Liver (tissue), 9 donors: Measurements from ENCODE around the gene ATP13A2. TPM values are rescaled to one million over a fixed set of nuclear protein-coding genes. Genes with fewer than 3 reads are reported as not detected.

Source experiments
- DNase-seq: peaks from one replicate; pipeline ENCODE4 v3.0.0-alpha.2; 2017; ENCODE audit warnings: low spot score
- H3K27ac ChIP-seq, 2 donors: one replicate each; pipeline ENCODE4 v1.7.0; 2013; ENCODE audit warnings: inconsistent platforms in 2 of 2, low read length in 2 of 2, control low read depth in 1 of 2, low read depth in 1 of 2, mild to moderate bottlenecking in 1 of 2
- H3K27me3 ChIP-seq, 4 donors: one replicate each; pipeline versions ENCODE4 v1.6.1 to v1.7.0; 2013; ENCODE audit warnings: low read length in 3 of 4, inconsistent platforms in 1 of 4, mild to moderate bottlenecking in 1 of 4, moderate library complexity in 1 of 4; ENCODE audit not compliant: control insufficient read depth in 4 of 4, insufficient read depth in 4 of 4
- H3K36me3 ChIP-seq, 4 donors: one replicate each; pipeline versions ENCODE4 v1.6.1 to v1.7.0; 2013; ENCODE audit warnings: low read length in 3 of 4, mild to moderate bottlenecking in 3 of 4, low read depth in 1 of 4, moderate library complexity in 1 of 4; ENCODE audit not compliant: control insufficient read depth in 4 of 4, insufficient read depth in 3 of 4
- H3K4me1 ChIP-seq, 4 donors: one replicate each; pipeline versions ENCODE4 v1.6.1 to v1.7.0; 2013; ENCODE audit warnings: low read length in 3 of 4, mild to moderate bottlenecking in 3 of 4, moderate library complexity in 1 of 4; ENCODE audit not compliant: control insufficient read depth in 4 of 4, insufficient read depth in 4 of 4
- H3K4me3 ChIP-seq, 3 donors: one replicate each; pipeline versions ENCODE4 v1.6.1 to v1.7.0; 2013; ENCODE audit warnings: low read length in 3 of 3, control low read depth in 1 of 3, low read depth in 1 of 3, mild to moderate bottlenecking in 1 of 3
- H3K9ac ChIP-seq, 2 donors: one replicate each; pipeline ENCODE4 v1.7.0; 2013; ENCODE audit warnings: low read length in 2 of 2, mild to moderate bottlenecking in 2 of 2, moderate library complexity in 2 of 2, control low read depth in 1 of 2, low read depth in 1 of 2
- H3K9me3 ChIP-seq, 4 donors: one replicate each; pipeline versions ENCODE4 v1.6.1 to v1.7.0; 2013; ENCODE audit warnings: low read length in 3 of 4; ENCODE audit not compliant: control insufficient read depth in 4 of 4
- EGR1 ChIP-seq, 2 donors: IDR thresholded peaks; 2 replicates each; pipeline ENCODE4 v1.6.1; 2016 to 2018; ENCODE audit warnings: antibody characterized with exemption in 2 of 2, low read depth in 2 of 2
- FOXA1 ChIP-seq: IDR thresholded peaks from 2 replicates; pipeline ENCODE4 v1.6.1; 2016; ENCODE audit warnings: antibody characterized with exemption
- FOXA2 ChIP-seq: IDR thresholded peaks from 2 replicates; pipeline ENCODE4 v1.6.1; 2016; ENCODE audit warnings: antibody characterized with exemption
- GABPA ChIP-seq, 2 donors: IDR thresholded peaks in 1 of 2; conservative IDR thresholded peaks in 1 of 2; 2 replicates each; pipeline ENCODE4 v1.6.1; 2016; ENCODE audit warnings: antibody characterized with exemption in 2 of 2, mild to moderate bottlenecking in 1 of 2, moderate library complexity in 1 of 2
- HNF4A ChIP-seq, 2 donors: conservative IDR thresholded peaks; 2 replicates each; pipeline ENCODE4 v1.6.1; 2016; ENCODE audit warnings: antibody characterized with exemption in 2 of 2, mild to moderate bottlenecking in 2 of 2
- HNF4G ChIP-seq: IDR thresholded peaks from 2 replicates; pipeline ENCODE4 v1.6.1; 2016; ENCODE audit warnings: antibody characterized with exemption
- JUND ChIP-seq, 2 donors: IDR thresholded peaks; 2 replicates each; pipeline ENCODE4 v1.6.1; 2016; ENCODE audit warnings: antibody characterized with exemption in 2 of 2
- NR2F2 ChIP-seq: IDR thresholded peaks from 2 replicates; pipeline ENCODE4 v1.6.1; 2016; ENCODE audit warnings: antibody characterized with exemption
- RAD21 ChIP-seq, 2 donors: IDR thresholded peaks; 2 replicates each; pipeline ENCODE4 v1.6.1; 2016; ENCODE audit warnings: antibody characterized with exemption in 2 of 2, mild to moderate bottlenecking in 2 of 2
- RXRA ChIP-seq, 2 donors: IDR thresholded peaks; 2 replicates each; pipeline ENCODE4 v1.6.1; 2017 to 2018; ENCODE audit warnings: antibody characterized with exemption in 2 of 2, mild to moderate bottlenecking in 1 of 2
- SP1 ChIP-seq: IDR thresholded peaks from 2 replicates; pipeline ENCODE4 v1.6.1; 2018; ENCODE audit warnings: antibody characterized with exemption, mild to moderate bottlenecking
- TAF1 ChIP-seq: conservative IDR thresholded peaks from 2 replicates; pipeline ENCODE4 v1.6.1; 2016; ENCODE audit warnings: antibody characterized with exemption, mild to moderate bottlenecking
- YY1 ChIP-seq: IDR thresholded peaks from 2 replicates; pipeline ENCODE4 v1.6.1; 2016; ENCODE audit warnings: antibody characterized with exemption, mild to moderate bottlenecking
- WGBS: extraction: QIAGEN DNeasy Blood & Tissue Kit; methylation state at CpG from one replicate; pipeline ENCODE4 v1.1.7; 2013; 5-methylcytosine and 5-hydroxymethylcytosine counted together
- polyA plus RNA-seq, 2 donors: library from polyadenylated mRNA; stranded (reverse) in 1 of 2; unstranded in 1 of 2; fragments of 200-250 nt in 1 of 2; fragments of >200 nt in 1 of 2; fragmentation: Nextera tagmentation in 1 of 2; extraction: Ambion mirVana in 1 of 2; gene quantifications; one replicate each; pipeline versions ENCODE4 v1.2.1 to v1.2.3, GENCODE V29; 2013 to 2015
- total RNA-seq, 2 donors: library from RNA; depleted of rRNA; stranded (reverse); fragments of >200 nt; gene quantifications; one replicate each; pipeline ENCODE4 v1.2.3, GENCODE V29; 2014
- TF ChIP-seq, protein P1 (sequence below): IDR thresholded peaks from 2 replicates; pipeline ENCODE4 v1.6.1; 2016; ENCODE audit warnings: antibody characterized with exemption, mild to moderate bottlenecking
- TF ChIP-seq, protein P2 (sequence below): IDR thresholded peaks from 2 replicates; pipeline ENCODE4 v1.6.1; 2016; ENCODE audit warnings: antibody characterized with exemption
- TF ChIP-seq, protein P3 (sequence below): IDR thresholded peaks from 2 replicates; pipeline ENCODE4 v1.6.1; 2016; ENCODE audit warnings: antibody characterized with exemption
- TF ChIP-seq, protein P4 (sequence below): IDR thresholded peaks from 2 replicates; pipeline ENCODE4 v1.6.1; 2016; ENCODE audit warnings: antibody characterized with exemption
- donor health status: healthy.
- donor health status: healthy.
- donor health status: healthy.
- donor health status: healthy.
- donor health status: healthy.

Gene ATP13A2
- total and polyA plus RNA-seq, 4 donors, result 2.4 to 12.2 (median 8.1) TPM

DNA sequence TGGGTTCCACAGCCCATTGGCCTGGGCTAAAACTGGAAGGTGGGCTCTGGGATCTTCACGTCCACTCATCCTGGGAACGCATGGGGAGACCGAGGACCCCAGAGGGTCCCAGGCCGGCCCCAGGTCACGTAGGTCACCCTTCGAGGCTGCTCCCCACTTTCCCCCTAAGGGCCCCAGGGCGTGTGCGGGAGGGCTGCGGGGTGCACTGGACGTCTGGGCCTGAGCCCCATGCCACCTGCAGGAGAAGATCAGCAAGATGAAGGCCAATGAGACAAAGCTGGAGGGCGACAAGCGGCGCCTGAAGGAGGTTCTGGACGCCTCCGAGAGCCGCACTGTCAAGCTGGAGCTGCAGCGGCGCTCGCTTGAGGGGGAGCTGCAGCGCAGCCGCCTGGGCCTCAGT lies 43.8 kb downstream of the ATP13A2 start:
- WGBS, result 98% methylated on average over 21 of the region's 21 CpGs
- TF ChIP-seq HNF4G (no peak), GABPA (IDR thresholded peaks at IDR 0.05 in 1 of 2, conservative IDR thresholded peaks at IDR 0.05 in 1 of 2) (no peak), EGR1 (IDR thresholded peaks at IDR 0.05; ENCODE audit: low read depth in 2 of 2) (no peak), HNF4A (conservative IDR thresholded peaks at IDR 0.05) (no peak), NR2F2 (no peak), SP1 (no peak), TAF1 (no peak), YY1 (no peak), JUND (IDR thresholded peaks at IDR 0.05) (no peak), FOXA1 (no peak), RAD21 (IDR thresholded peaks at IDR 0.05) (no peak), RXRA (IDR thresholded peaks at IDR 0.05) (no peak), FOXA2 (no peak)
- TF ChIP-seq, protein P1, sequence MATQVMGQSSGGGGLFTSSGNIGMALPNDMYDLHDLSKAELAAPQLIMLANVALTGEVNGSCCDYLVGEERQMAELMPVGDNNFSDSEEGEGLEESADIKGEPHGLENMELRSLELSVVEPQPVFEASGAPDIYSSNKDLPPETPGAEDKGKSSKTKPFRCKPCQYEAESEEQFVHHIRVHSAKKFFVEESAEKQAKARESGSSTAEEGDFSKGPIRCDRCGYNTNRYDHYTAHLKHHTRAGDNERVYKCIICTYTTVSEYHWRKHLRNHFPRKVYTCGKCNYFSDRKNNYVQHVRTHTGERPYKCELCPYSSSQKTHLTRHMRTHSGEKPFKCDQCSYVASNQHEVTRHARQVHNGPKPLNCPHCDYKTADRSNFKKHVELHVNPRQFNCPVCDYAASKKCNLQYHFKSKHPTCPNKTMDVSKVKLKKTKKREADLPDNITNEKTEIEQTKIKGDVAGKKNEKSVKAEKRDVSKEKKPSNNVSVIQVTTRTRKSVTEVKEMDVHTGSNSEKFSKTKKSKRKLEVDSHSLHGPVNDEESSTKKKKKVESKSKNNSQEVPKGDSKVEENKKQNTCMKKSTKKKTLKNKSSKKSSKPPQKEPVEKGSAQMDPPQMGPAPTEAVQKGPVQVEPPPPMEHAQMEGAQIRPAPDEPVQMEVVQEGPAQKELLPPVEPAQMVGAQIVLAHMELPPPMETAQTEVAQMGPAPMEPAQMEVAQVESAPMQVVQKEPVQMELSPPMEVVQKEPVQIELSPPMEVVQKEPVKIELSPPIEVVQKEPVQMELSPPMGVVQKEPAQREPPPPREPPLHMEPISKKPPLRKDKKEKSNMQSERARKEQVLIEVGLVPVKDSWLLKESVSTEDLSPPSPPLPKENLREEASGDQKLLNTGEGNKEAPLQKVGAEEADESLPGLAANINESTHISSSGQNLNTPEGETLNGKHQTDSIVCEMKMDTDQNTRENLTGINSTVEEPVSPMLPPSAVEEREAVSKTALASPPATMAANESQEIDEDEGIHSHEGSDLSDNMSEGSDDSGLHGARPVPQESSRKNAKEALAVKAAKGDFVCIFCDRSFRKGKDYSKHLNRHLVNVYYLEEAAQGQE, result no peak
- TF ChIP-seq, protein P2, sequence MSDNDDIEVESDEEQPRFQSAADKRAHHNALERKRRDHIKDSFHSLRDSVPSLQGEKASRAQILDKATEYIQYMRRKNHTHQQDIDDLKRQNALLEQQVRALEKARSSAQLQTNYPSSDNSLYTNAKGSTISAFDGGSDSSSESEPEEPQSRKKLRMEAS, result no peak
- TF ChIP-seq, protein P3, sequence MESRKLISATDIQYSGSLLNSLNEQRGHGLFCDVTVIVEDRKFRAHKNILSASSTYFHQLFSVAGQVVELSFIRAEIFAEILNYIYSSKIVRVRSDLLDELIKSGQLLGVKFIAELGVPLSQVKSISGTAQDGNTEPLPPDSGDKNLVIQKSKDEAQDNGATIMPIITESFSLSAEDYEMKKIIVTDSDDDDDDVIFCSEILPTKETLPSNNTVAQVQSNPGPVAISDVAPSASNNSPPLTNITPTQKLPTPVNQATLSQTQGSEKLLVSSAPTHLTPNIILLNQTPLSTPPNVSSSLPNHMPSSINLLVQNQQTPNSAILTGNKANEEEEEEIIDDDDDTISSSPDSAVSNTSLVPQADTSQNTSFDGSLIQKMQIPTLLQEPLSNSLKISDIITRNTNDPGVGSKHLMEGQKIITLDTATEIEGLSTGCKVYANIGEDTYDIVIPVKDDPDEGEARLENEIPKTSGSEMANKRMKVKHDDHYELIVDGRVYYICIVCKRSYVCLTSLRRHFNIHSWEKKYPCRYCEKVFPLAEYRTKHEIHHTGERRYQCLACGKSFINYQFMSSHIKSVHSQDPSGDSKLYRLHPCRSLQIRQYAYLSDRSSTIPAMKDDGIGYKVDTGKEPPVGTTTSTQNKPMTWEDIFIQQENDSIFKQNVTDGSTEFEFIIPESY, result no peak
- TF ChIP-seq, protein P4, sequence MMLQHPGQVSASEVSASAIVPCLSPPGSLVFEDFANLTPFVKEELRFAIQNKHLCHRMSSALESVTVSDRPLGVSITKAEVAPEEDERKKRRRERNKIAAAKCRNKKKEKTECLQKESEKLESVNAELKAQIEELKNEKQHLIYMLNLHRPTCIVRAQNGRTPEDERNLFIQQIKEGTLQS, result no peak

DNA sequence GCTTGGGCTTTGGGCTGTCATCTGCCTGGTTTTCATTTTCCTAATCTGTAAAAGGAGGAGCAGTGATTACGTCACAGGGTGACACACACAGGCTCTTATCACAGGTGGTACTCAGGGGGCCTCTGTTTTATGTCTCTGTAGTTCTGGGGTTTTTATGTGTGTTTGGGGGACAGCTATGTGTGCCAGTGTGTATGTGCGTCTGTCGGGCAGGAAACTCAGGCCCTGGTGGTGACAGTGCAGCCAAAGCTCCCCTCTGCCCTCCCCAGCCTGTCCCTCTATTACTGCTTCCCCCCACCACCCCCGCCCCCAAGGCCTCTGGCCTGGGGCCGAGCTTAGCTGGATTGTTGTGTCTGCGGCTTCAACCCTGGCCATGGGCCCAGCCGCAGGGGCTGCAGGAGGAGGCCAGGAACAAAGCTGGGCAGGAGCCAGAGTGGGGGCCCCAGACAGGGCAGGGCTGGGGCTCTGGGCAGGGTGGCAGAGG lies 44.6 kb downstream of the ATP13A2 start:
- no peaks in the 10 kb centered on the region for H3K27me3 ChIP-seq
- H3K27ac ChIP-seq, result no peak overlapping the region
- DNase-seq, result no peak
- 72% methylated on average over 7 of the region's 7 CpGs for WGBS
- peaks cover 0 to 3% (median 2%) of the 10 kb centered on the region in 4 donors for H3K36me3 ChIP-seq
- no peaks in the 10 kb centered on the region for H3K9me3 ChIP-seq
- H3K9ac ChIP-seq, result no peak overlapping the region
- no peak overlapping the region for H3K4me3 ChIP-seq
- TF ChIP-seq HNF4G (no peak), JUND (IDR thresholded peaks at IDR 0.05) (no peak)
- TF ChIP-seq, protein P2, result no peak
- TF ChIP-seq, protein P4, result no peak
- no peaks in the 10 kb centered on the region for H3K4me1 ChIP-seq

More for the DNA sequence above, 43.8 kb downstream of the ATP13A2 start:
- H3K27ac ChIP-seq, result no peak overlapping the region
- no peak overlapping the region for H3K9ac ChIP-seq
- DNase-seq, result no peak
- no peaks in the 10 kb centered on the region for H3K4me1 ChIP-seq
- no peaks in the 10 kb centered on the region for H3K27me3 ChIP-seq
- H3K36me3 ChIP-seq, result peaks cover 0 to 3% (median 2%) of the 10 kb centered on the region in 4 donors
- H3K4me3 ChIP-seq, result no peak overlapping the region
- H3K9me3 ChIP-seq, result no peaks in the 10 kb centered on the region
